ENCODE results near the gene ZNF555.
"Not testable (repeated sequence)": the region's sequence is repeated elsewhere in the genome, so short reads cannot be mapped to it uniquely, and the experiment has no call there.

Gene ZNF555

GRCh38 chr19:2807379-2808128 lies 33.7 kb upstream of the ZNF555 start:
- DNase-seq, result no peak

GRCh38 chr19:2808129-2808941 lies 32.9 kb upstream of the ZNF555 start:
- DNase-seq, result no peak

- no peak for DNase-seq
Observed at GRCh38 chr19:2809387-2810140, 31.7 kb upstream of the ZNF555 start.

GRCh38 chr19:2810141-2811091 lies 30.9 kb upstream of the ZNF555 start:
- no peak for DNase-seq

GRCh38 chr19:2811221-2811722 lies 30.0 kb upstream of the ZNF555 start:
- DNase-seq, result no peak

GRCh38 chr19:2811735-2812413 lies 29.4 kb upstream of the ZNF555 start:
- DNase-seq, result no peak

GRCh38 chr19:2812414-2813234 lies 28.7 kb upstream of the ZNF555 start:
- DNase-seq, result no peak

GRCh38 chr19:2813235-2814160 lies 27.8 kb upstream of the ZNF555 start:
- no peak for DNase-seq

- DNase-seq, result no peak
Observed at GRCh38 chr19:2814426-2814825, 26.8 kb upstream of the ZNF555 start.

- no peak for DNase-seq
Observed at GRCh38 chr19:2815191-2815614, 26.1 kb upstream of the ZNF555 start.

GRCh38 chr19:2815923-2816322 lies 25.4 kb upstream of the ZNF555 start:
- no peak for DNase-seq

GRCh38 chr19:2816641-2817040 lies 24.6 kb upstream of the ZNF555 start:
- no peak for DNase-seq

GRCh38 chr19:2817237-2817829 lies 23.9 kb upstream of the ZNF555 start:
- not testable (repeated sequence) for DNase-seq

- DNase-seq, result peak; percentile 97 to 99
Observed at GRCh38 chr19:2819540-2820111, 21.6 kb upstream of the ZNF555 start, which contains the start of gene ZNF554. Gene ZNF554, plus strand, starts transcription at chr19:2819868. Its CDS starts 204 bp downstream, at chr19:2820072.

- DNase-seq, result no peak
Observed at GRCh38 chr19:2820112-2820702, 21.1 kb upstream of the ZNF555 start.

GRCh38 chr19:2822846-2823245 lies 18.4 kb upstream of the ZNF555 start:
- no peak for DNase-seq

GRCh38 chr19:2823646-2824045 lies 17.6 kb upstream of the ZNF555 start:
- no peak for DNase-seq

GRCh38 chr19:2824129-2824528 lies 17.1 kb upstream of the ZNF555 start:
- no peak for DNase-seq
